NCI-H1930 (cell line): ENCODE measurements around the gene SLC7A9.

Source experiments
- DNase-seq, 2 experiments: peaks; one replicate each; lab custom pipeline; 2025; lab: John Stamatoyannopoulos, UW

Gene SLC7A9

GRCh38 chr19:32824916-32825608 lies 44.5 kb downstream of the SLC7A9 start:
- DNase-seq, result no peak

- DNase-seq, result no peak
Observed at GRCh38 chr19:32824191-32824751, 45.3 kb downstream of the SLC7A9 start.

GRCh38 chr19:32823747-32824102 lies 45.8 kb downstream of the SLC7A9 start:
- DNase-seq, result no peak

- no peak for DNase-seq
Observed at GRCh38 chr19:32822916-32823746, 46.4 kb downstream of the SLC7A9 start.

GRCh38 chr19:32819419-32820400 lies 49.9 kb downstream of the SLC7A9 start:
- no peak for DNase-seq

GRCh38 chr19:32818536-32818935 lies 51.0 kb downstream of the SLC7A9 start:
- no peak for DNase-seq

GRCh38 chr19:32817569-32818476 lies 51.7 kb downstream of the SLC7A9 start:
- DNase-seq, result no peak

- DNase-seq, result no peak
Observed at GRCh38 chr19:32816555-32817099, 52.9 kb downstream of the SLC7A9 start.

GRCh38 chr19:32814624-32815023 lies 54.9 kb downstream of the SLC7A9 start:
- no peak for DNase-seq

- DNase-seq, result no peak
Observed at GRCh38 chr19:32813862-32814425, 55.6 kb downstream of the SLC7A9 start.

- no peak for DNase-seq
Observed at GRCh38 chr19:32812571-32812970, 57.0 kb downstream of the SLC7A9 start.

- DNase-seq, result no peak
Observed at GRCh38 chr19:32812036-32812435, 57.5 kb downstream of the SLC7A9 start.

GRCh38 chr19:32811151-32811550 lies 58.4 kb downstream of the SLC7A9 start:
- DNase-seq, result no peak

- no peak for DNase-seq
Observed at GRCh38 chr19:32810452-32810851, 59.1 kb downstream of the SLC7A9 start.

GRCh38 chr19:32809754-32810153 lies 59.8 kb downstream of the SLC7A9 start:
- no peak for DNase-seq

GRCh38 chr19:32809254-32809653 lies 60.3 kb downstream of the SLC7A9 start:
- no peak for DNase-seq

- DNase-seq, result no peak
Observed at GRCh38 chr19:32808236-32808635, 61.3 kb downstream of the SLC7A9 start.

GRCh38 chr19:32802840-32803239 lies 66.7 kb downstream of the SLC7A9 start:
- no peak for DNase-seq

- no peak for DNase-seq
Observed at GRCh38 chr19:32800754-32801153, 68.8 kb downstream of the SLC7A9 start.

- DNase-seq, result no peak
Observed at GRCh38 chr19:32800191-32800590, 69.4 kb downstream of the SLC7A9 start.
